ENCODE results near the gene IQCF5. TPM values are rescaled to one million over a fixed set of nuclear protein-coding genes. Genes with fewer than 3 reads are reported as not detected.
"Not testable (repeated sequence)": the region's sequence is repeated elsewhere in the genome, so short reads cannot be mapped to it uniquely, and the experiment has no call there.

IQCF5 gene
- total and polyA plus RNA-seq, 9 of the 15 experiments (the other 6 are each of a cell fraction or from before 2014, with no cell fraction given): not detected

DNA sequence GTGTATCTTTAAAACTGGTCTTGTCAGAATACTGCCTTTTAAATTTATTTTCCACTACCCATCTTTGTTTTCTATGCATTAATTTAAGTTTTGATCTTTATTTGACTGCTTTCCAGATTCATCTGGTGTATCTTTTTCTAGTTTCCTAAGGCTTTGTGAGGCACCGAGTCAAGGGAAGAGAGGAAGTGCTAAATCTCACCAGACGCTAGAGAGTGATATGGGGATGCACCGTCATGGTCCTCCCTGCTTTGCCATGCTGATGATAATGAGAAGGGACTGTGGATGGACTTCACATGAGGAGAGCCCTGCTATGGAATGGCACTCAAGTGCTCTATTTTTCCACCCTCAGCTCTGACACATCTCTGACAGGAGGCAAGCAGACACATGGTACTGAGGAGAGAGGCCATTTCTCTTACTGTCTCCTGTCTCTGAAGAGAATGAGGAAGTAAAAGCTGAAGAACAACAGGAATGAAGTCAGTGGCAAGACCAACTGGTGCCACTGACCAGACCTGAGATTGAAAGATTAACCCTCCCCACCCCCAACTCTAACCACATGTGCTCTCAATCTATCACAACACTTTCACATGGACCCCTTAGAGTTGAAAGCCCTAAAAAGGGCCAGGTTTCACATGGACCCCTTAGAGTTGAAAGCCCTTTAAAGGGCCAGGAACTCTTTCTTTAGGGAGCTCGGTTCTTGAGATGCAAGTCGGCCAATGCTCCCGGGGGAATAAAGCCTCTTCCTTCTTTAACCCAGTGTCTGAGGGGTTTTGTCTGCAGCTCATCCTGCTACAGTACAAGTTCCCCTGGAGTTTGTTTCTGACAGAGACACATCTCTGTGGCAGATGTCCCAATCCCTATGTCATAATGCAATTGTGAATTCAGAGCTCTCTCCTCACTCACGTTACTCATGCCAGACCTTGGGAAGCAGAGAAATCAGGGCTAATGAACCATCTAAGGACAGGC, 14.4 kb downstream of the IQCF5 start, which contains the start of gene IQCF2 (continued):
- TF ChIP-seq SFPQ (IDR thresholded peaks at IDR 0.05; ENCODE audit: low read depth, low read length): no peak
- no peak for TF ChIP-seq SIN3B (IDR thresholded peaks at IDR 0.05; ENCODE audit: low read depth)

DNA sequence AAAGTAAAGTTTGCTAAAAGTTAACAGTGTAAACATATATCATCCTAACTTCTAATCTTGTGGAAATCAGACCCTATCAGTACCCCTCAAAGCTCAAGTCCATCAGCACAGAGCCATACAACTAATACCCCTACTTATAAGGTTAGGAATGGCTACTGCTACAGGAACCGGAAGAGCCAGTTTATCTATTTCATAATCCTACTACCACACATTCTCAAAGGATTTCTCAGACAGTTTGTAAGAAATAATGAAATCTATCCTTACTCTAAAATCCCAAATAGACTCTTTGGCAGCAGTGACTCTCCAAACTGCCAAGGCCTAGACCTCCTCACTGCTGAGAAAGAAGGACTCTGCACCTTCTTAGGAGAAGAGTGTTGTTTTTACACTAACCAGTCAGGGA, 20.0 kb downstream of the IQCF5 start:
- not testable (repeated sequence) for BruUV-seq (replicated peaks); FAIRE-seq

More for the DNA sequence above, 20.0 kb downstream of the IQCF5 start:
- ATAC-seq; H3K27ac ChIP-seq (ENCODE audit: extremely low read depth, low read depth, low read length); intact Hi-C loops (cut with micrococcal nuclease); H3K4me2 ChIP-seq (ENCODE audit: insufficient read depth, low read length); H3K79me2 ChIP-seq (ENCODE audit: control insufficient read depth, insufficient read depth, low read length); H3K27me3 ChIP-seq (ENCODE audit: control insufficient read depth in 2 of 2, insufficient read depth in 2 of 2, low read length in 2 of 2); H3K9ac ChIP-seq (ENCODE audit: insufficient read depth in 1 of 2, low read depth in 2 of 2, low read length in 2 of 2); H2AFZ ChIP-seq (ENCODE audit: low read depth, low read length); H3K36me3 ChIP-seq (ENCODE audit: control insufficient read depth, insufficient read depth, low read length); H3K9me3 ChIP-seq (replicated peaks; ENCODE audit: control insufficient read depth, insufficient read depth, low read depth, low read length); in situ Hi-C loops (cut with MboI); POLR2A ChIA-PET; H4K20me1 ChIP-seq (replicated peaks; ENCODE audit: control insufficient read depth, insufficient read depth, low read length); DNase-seq (ENCODE audit: extremely low read depth in 1 of 4, low spot score in 3 of 4); H3K4me3 ChIP-seq; H3K4me1 ChIP-seq (replicated peaks in 1 of 2; ENCODE audit: control insufficient read depth in 2 of 2, insufficient read depth in 2 of 2, low read length in 2 of 2); H3K9me1 ChIP-seq (ENCODE audit: control insufficient read depth, insufficient read depth, low read length); CTCF ChIA-PET (ENCODE audit: low intra/inter-chr PET ratio): not testable (repeated sequence)
- 5% methylated on average over 1 of the region's 1 CpG for WGBS (ENCODE audit: insufficient coverage, low coverage, missing lambda C conversion rate)

Measured in K562 (cell line).